ENCODE measurements around the gene FAM110D.

DNA sequence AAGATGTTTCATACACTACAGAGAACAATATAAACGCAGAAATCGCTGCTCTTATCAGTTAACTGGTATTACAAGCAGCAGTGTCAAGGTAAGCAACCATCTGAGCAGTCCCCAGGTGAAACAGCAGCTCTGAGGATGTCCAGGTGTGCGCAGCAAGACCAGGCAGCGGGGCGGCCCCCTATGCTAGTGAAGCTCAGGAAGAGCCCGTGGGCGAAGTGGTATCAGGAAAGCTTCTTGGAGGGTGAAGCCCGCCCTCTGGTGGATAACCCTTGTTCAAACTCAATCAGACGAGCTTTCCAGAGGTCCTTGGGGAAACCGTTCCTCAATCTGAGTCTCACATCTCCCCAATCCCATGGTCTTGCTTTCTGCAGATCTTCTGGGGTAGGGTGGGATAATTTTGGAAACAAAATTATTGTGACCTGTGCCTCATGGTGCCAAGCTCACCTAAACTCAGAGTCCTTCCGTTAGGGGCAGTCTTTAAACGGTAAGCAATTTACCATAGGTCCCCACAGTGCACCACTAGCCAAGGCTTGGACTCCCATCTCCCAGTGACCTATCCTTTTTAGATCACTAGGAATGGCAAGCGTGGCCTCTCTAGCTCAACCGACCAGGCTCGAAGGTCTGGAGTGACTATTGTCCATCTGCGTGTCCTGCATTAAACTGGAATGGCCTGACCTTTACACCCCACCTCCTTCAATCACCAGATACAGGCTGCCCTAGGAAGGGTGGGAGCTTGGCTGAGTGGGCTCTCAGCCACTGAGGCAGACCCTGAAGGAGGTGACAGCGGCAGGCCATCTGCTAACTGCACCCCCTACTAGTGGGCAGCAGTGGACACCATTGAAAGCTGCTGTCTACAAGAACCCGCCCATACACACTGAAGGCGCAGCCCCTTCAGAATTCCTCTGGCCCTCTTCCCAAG is 13.6 kb upstream of the FAM110D start:
- TF ChIP-seq, protein P1, sequence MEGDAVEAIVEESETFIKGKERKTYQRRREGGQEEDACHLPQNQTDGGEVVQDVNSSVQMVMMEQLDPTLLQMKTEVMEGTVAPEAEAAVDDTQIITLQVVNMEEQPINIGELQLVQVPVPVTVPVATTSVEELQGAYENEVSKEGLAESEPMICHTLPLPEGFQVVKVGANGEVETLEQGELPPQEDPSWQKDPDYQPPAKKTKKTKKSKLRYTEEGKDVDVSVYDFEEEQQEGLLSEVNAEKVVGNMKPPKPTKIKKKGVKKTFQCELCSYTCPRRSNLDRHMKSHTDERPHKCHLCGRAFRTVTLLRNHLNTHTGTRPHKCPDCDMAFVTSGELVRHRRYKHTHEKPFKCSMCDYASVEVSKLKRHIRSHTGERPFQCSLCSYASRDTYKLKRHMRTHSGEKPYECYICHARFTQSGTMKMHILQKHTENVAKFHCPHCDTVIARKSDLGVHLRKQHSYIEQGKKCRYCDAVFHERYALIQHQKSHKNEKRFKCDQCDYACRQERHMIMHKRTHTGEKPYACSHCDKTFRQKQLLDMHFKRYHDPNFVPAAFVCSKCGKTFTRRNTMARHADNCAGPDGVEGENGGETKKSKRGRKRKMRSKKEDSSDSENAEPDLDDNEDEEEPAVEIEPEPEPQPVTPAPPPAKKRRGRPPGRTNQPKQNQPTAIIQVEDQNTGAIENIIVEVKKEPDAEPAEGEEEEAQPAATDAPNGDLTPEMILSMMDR (IDR thresholded peaks at IDR 0.05): peak; percentile 73 to 81
- TF ChIP-seq EP300 (IDR thresholded peaks at IDR 0.05): no peak
- TF ChIP-seq POLR2A (IDR thresholded peaks at IDR 0.05): no peak

All from suprapubic skin (tissue), 3 donors.